HG02759 (cell line): ENCODE data around the gene RHOF.
"Not testable (repeated sequence)": the region's sequence is repeated elsewhere in the genome, so short reads cannot be mapped to it uniquely, and the experiment has no call there.

Experiments used
- ATAC-seq: cut with Tn5 transposase; IDR thresholded peaks from one replicate; pipeline ENCODE4 v1.9.1; 2021; ENCODE audit warnings: mild to moderate bottlenecking, moderate library complexity; ENCODE audit not compliant: unreplicated experiment

The RHOF gene

DNA sequence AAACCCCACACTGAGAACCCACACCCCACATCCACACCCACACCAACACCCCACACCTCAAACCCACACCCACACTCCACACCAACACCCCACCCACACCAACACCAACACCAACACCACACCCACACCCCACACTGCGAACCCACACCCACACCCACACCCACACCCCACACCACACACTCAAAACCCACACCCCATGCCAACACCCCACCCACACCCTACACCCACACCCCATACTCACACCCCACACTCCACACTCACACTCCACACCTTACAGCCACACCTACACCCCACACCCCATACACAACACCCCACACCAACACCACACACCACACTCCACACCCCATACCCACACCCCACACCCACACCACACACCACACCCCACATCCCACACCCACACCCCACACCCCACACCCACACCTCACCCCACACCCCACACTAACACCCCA is 43.0 kb downstream of the RHOF start:
- ATAC-seq = no peak

DNA sequence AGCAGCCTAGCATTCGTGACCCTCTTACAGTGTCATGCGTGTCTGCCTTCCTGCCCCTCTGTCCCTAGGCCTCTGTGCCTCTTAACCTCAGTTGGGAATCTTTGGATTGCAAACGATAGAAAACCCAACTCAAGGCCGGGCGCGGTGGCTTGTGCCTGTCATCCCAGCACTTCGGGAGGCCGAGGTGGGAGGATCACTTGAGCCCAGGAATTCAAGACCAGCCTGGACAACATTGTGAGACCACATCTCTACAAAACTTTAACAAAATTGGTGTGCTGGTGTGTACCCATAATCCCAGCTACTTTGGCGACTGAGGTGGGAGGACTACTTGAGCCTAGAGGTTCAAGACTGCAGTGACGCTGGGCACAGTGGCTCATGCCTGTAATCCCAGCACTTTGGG is 44.2 kb downstream of the RHOF start:
- no peak for ATAC-seq

GRCh38 chr12:121748571-121749265 is 44.8 kb downstream of the RHOF start:
- no peak for ATAC-seq

DNA sequence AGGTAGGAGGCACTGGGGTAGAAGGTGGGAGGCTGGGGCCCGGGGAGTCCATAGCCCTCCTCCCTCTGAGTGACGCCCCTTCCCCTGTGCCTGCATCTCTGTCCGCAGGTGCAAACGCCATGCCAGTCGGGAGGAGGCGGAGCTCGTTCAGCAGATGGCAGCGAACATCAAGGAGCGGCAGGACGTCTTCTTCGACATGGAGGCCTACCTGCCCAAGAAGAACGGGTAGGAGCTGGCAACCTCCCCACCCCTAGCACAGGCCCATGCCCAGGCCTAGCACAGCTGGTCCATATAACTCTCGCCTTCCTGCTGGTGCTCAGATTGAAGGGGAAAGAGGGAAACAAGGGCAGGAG is 45.3 kb downstream of the RHOF start:
- ATAC-seq = no peak

GRCh38 chr12:121745545-121745944 is 47.9 kb downstream of the RHOF start:
- ATAC-seq = not testable (repeated sequence)

- no peak for ATAC-seq
These were observed 51.7 kb downstream of the RHOF start for GRCh38 chr12:121741743-121742142.

GRCh38 chr12:121740847-121741246 is 52.6 kb downstream of the RHOF start:
- no peak for ATAC-seq

DNA sequence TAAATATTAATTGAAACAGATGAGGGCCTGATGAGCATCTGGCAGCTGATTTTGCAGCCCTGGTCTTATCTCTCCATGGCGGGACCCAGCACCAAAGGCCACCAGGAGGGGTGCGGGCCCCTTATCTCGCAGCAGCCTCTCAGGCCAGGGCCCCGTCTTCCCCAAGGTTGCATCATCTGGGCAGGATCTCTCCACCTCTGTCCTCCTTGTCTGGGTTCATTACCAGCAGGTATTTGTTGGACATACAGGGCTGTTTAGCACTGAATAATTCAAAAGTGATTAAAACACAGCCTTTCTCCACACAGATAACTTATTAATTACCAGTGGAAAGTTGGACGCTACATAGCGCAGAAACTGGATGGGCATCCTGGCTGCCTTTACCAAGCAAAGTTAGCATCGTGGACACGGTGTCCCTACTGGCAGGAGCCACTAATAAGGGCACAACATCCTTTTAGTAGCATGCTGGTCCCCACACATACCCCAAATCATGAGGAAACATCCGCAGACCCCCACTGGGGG is 55.1 kb downstream of the RHOF start:
- no peak for ATAC-seq

GRCh38 chr12:121733849-121734248 is 59.6 kb downstream of the RHOF start:
- ATAC-seq = no peak

GRCh38 chr12:121731473-121731872 is 62.0 kb downstream of the RHOF start:
- no peak for ATAC-seq

GRCh38 chr12:121729021-121729420 is 64.5 kb downstream of the RHOF start:
- ATAC-seq = no peak
